22Rv1 (cell line): ENCODE results near the gene MYL6.
"Not testable (repeated sequence)": the region's sequence is repeated elsewhere in the genome, so short reads cannot be mapped to it uniquely, and the experiment has no call there.

Experiments
- CTCF ChIP-seq: fragments of 450-650 bp; IDR thresholded peaks from 2 replicates; pipeline ENCODE4 v1.5.1; 2017; ENCODE audit warnings: mild to moderate bottlenecking
- ZFX ChIP-seq: fragments of 450-650 bp; IDR thresholded peaks from 2 replicates; pipeline ENCODE4 v1.6.1; 2017; ENCODE audit warnings: antibody characterized with exemption, borderline replicate concordance

DNA sequence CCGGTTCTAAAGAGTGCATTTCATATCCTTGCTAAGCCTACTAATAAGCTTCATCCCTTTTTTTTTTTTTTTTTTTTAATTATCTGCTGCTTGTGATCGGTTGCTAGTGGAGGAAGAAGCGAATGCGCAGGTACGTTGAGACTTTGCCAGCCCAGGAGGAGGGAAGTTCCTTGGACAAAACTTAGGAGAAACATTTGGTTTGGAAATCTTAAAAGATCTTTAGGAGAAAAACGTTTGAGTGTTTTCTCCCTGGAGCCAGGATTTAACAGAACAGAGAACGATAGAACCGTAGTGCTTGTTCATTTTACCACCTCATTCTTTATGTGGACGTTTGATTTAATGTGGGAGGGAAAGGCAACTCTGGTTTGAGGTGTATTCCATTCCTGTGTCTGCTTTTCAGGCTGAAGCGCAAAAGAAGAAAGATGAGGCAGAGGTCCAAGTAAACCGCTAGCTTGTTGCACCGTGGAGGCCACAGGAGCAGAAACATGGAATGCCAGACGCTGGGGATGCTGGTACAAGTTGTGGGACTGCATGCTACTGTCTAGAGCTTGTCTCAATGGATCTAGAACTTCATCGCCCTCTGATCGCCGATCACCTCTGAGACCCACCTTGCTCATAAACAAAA, 41.0 kb upstream of the MYL6 start:
- TF ChIP-seq CTCF, ZFX: not testable (repeated sequence)
